GM21360 (cell line): ENCODE measurements around the gene PLK2.
A peak's percentile ranks its signal among the peaks of the same experiment; 100 is the strongest.

Source experiments
- ATAC-seq: cut with Tn5 transposase; IDR thresholded peaks from one replicate; pipeline ENCODE4 v1.9.1; 2021; ENCODE audit warnings: mild to moderate bottlenecking, moderate library complexity; ENCODE audit not compliant: unreplicated experiment

The PLK2 gene

GRCh38 chr5:58481066-58481676 is 21.3 kb upstream of the PLK2 start:
- ATAC-seq: no peak

- ATAC-seq: no peak
Observed at GRCh38 chr5:58477760-58478376, 18.0 kb upstream of the PLK2 start.

- no peak for ATAC-seq
Observed at GRCh38 chr5:58475404-58475803, 15.5 kb upstream of the PLK2 start.

GRCh38 chr5:58469896-58470295 is 10.0 kb upstream of the PLK2 start:
- no peak for ATAC-seq

- ATAC-seq: peak; percentile 100
Observed at GRCh38 chr5:58466939-58467338, 7.1 kb upstream of the PLK2 start.

GRCh38 chr5:58462623-58463230 is 2.8 kb upstream of the PLK2 start:
- no peak for ATAC-seq

- no peak for ATAC-seq
Observed at GRCh38 chr5:58462154-58462553, 2.3 kb upstream of the PLK2 start.

- ATAC-seq: peak; percentile 80
Observed at GRCh38 chr5:58460732-58461286, 923 bp upstream of the PLK2 start.

GRCh38 chr5:58459146-58460001 is 512 bp downstream of the PLK2 start:
- ATAC-seq: no peak

- ATAC-seq: no peak
Observed at GRCh38 chr5:58458743-58459145, 1.1 kb downstream of the PLK2 start.

- no peak for ATAC-seq
Observed at GRCh38 chr5:58458141-58458742, 1.6 kb downstream of the PLK2 start.

GRCh38 chr5:58457050-58457449 is 2.8 kb downstream of the PLK2 start:
- ATAC-seq: no peak

- no peak for ATAC-seq
Observed at GRCh38 chr5:58456486-58456885, 3.4 kb downstream of the PLK2 start.

- no peak for ATAC-seq
Observed at GRCh38 chr5:58456026-58456425, 3.9 kb downstream of the PLK2 start.

- no peak for ATAC-seq
Observed at GRCh38 chr5:58455480-58455879, 4.4 kb downstream of the PLK2 start.

- ATAC-seq: no peak
Observed at GRCh38 chr5:58455066-58455465, 4.8 kb downstream of the PLK2 start.

GRCh38 chr5:58454025-58454424 is 5.9 kb downstream of the PLK2 start:
- no peak for ATAC-seq

- no peak for ATAC-seq
Observed at GRCh38 chr5:58453306-58453705, 6.6 kb downstream of the PLK2 start.

GRCh38 chr5:58452566-58453258 is 7.2 kb downstream of the PLK2 start:
- no peak for ATAC-seq
